NCI-H128 (cell line): Measurements from ENCODE around the gene SAMM50.

Experiments
- DNase-seq: peaks from one replicate; lab custom pipeline; 2025; ENCODE audit not compliant: unreplicated experiment; lab: John Stamatoyannopoulos, UW

Gene SAMM50

DNA sequence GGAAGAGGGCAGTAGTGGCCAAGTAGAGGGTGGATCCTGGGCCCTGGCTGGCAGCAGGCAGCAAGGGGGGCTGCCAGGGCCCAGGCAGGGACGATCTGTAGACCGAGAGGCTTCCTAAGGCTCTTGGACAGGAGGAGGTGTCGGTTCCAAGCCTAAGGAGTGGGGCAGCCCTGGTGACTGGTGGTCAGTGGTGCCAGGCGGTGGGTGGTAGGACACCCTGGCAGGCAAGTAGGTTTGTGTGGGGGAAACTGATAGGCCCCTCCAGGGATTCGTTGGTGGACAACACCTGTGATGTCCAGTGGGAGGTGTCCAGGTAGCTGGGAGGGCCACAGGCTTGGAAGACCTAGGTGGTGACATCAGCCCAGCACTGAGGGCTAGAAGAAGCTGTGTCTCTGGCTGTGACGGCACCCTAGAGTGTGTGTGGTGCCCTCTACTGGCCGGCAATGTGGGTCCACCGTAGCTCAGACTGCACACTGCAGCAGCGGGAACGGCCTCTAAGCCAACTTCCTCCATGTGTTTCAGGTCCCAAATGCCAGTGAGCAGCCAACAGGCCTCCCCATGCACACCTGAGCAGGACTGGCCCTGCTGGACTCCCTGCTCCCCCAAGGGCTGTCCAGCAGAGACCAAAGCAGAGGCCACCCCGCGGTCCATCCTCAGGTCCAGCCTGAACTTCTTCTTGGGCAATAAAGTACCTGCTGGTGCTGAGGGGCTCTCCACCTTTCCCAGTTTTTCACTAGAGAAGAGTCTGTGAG lies 9.4 kb upstream of the SAMM50 start:
- no peak for DNase-seq

DNA sequence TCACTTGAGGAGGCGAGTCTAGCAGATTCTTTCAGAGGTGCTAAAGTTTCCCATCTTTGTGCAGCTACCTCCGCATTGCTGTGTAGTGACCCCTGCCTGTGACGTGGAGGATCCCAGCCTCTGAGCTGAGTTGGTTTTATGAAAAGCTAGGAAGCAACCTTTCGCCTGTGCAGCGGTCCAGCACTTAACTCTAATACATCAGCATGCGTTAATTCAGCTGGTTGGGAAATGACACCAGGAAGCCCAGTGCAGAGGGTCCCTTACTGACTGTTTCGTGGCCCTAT lies 8.9 kb upstream of the SAMM50 start:
- DNase-seq: no peak

DNA sequence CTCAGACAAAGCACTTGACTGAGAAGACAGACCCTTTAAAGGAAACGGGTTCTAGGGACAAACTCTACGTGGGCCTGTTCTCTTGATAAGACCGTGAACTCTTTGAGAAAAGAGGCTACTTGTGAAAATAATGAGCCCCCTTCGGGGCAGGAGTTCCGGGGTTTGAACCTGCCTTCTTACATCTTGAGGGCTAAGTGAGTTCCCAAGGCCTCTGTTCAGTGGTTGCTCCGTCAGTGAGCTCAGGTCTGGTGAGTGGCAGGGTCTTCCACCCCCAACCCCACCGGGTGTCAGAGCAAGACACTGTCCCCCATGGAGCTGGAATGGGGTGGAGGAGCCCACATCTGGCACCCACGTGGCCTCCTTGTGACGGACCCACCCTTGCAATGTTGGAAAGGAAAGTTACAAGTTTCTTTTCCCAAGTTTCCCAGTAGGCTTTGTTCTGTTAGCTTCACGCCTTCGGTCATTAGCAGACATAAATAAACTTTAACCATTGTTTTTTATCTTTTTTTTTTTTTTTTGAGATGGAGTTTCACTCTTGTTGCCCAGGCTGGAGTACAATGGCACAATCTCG lies 6.3 kb upstream of the SAMM50 start:
- no peak for DNase-seq

DNA sequence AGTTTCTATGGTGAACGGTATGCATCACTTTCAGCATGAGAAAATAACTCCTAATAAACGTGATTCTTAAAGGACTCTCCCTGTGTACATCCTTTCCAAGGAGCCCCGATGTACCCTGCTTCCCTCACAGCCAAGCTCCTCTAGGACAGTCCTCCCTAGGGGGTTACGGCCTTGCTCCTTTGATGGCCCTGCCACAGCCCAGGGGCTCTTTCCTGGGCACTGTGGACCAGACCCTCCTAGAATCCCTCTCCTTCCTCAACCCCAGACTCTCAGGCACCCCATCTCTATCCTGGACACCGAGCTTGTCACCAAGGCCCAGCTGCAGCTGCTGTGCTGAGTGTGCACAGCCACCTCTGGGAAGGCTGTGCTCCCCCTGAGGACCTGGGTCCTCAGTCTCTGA lies 3.9 kb upstream of the SAMM50 start:
- no peak for DNase-seq

DNA sequence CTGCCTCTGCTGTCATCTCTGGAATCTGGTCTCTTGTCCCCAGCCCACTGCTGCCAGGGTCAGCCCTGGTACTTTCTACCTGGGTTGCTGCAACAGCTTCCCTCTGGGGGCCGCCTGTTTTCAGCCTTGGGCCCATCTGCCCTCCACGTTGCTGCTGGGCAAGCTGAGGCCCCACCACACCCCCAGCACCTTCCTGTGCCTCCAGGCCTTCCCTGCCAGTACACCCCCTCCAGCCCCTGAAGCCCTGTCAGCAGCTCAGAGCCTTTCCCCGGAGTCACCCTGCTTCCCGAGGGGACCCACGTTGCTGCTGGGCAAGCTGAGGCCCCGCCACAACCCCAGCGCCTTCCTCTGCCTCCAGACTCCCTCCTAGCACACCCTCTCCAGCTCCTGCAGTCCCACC lies 3.3 kb upstream of the SAMM50 start:
- no peak for DNase-seq

DNA sequence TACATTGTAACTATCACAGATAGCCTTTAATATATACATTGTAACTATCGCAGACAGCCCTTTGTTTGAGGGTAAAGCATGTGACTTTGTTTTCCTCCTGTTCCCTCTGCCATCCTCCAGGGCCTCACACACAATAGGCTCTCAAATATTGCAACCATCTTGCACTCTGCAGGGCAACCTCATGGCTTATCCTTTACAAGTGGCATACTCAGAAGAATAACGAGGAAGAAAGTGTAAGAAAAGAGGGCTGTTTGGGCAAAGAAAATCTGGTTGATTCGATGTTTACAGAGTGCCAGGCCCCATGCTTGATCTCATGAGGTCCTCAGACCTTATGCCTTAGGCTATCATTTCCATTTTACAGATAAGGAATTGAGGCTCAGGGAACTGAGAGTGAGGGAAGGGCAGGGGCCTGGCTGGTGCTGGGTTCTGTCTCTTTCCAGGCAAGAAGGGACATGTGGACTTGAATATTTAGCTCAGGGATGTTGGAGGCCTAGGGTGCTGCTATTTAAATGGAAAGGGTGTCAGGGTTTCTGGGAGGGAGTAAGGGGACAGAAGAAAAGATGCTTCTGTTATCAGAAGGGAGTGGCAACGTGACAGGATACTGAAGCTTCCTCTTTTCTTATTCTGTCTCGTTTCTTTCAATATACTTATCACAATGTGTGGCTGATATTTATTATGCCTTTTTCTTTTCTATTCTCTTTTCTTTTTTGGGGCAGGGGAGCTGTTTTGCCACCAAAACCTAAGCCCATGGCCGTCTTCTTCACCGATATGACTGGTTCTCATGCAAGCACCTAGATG lies 1.1 kb upstream of the SAMM50 start:
- no peak for DNase-seq

DNA sequence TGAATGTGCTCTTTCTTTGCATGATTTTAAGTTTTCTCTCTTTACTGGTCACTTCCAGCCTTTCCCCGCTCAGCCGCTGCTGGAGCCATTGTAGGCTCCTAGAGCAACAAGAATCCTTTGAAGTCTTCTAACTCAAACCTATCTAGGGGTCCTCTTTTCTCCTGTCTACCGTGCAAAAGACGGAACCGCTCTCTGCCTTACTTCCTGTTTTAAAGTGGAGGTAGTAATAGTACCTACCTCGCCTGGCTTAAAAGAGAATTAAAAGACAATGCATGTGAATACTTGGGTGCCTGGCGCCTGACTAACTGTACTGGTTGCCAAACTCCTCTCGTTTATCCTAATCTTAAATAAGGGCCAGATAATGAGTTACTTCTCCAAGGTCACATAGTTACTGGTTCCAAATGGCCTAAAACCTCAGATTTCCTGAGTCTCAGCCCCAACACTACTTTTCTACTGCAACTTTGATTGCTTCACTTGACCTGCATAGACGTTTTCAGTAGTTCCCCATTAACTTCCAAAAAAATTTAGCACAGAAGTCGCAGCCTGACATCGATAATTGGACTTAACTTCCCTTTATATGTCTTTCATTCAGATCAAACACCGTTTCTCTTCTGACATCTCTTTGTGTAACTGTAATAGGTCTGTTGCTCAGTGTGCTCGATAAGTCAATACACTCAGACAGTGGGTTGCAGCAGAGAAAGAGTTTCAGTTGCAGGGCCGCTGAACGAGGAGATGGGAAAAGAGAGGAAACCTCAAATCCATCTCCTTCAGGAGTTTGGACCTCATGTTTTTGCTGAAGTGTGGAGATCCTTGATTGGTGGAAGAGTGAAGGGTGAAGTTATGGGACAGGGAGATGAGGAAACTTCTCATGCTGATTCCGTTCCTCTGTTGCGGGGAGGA lies 891 bp downstream of the SAMM50 start:
- DNase-seq: no peak

DNA sequence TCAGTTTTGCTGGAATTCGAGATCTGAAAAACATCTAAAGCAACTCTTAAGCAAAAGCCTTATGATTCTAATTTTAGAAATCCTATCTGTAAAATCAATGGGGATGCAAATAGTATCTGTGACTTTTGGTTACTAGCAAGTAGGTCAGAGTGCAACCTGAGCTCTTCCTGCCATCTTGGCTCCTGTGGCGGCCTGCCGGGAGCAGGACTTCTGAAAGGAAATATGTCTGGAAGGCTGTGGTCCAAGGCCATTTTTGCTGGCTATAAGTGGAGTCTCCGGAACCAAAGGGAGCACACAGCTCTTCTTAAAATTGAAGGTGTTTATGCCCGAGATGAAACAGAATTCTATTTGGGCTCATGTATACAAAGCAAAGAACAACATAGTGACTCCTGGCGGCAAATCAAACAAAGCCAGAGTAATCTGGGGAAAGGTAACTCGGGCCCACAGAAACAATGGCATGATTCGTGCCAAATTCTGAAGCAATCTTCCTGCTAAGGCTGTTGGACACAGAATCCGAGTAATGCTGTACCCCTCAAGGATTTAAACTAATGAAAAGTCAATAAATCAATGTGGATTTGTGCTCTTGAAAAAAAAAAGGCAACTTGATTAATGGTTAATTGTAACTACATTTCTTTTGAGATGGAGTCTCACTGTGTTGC lies 1.7 kb downstream of the SAMM50 start:
- DNase-seq: no peak

DNA sequence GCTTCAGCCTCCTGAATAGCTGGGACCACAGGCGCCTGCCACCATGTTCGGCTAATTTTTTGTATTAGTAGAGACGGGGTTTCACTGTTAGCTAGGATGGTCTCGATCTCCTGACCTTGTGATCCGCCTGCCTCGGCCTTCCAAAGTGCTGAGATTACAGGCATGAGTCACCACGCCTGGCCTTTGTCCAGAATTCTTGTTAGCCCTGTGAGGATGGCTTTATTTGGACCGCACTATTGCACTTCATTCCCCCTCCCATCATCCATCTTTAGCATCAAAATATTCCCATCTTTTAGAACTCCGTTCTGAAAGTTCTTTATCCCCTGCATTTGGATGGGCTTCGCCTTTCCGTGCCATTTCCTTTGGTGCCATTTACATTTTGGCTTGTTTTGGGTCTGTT lies 2.6 kb downstream of the SAMM50 start:
- DNase-seq: no peak

DNA sequence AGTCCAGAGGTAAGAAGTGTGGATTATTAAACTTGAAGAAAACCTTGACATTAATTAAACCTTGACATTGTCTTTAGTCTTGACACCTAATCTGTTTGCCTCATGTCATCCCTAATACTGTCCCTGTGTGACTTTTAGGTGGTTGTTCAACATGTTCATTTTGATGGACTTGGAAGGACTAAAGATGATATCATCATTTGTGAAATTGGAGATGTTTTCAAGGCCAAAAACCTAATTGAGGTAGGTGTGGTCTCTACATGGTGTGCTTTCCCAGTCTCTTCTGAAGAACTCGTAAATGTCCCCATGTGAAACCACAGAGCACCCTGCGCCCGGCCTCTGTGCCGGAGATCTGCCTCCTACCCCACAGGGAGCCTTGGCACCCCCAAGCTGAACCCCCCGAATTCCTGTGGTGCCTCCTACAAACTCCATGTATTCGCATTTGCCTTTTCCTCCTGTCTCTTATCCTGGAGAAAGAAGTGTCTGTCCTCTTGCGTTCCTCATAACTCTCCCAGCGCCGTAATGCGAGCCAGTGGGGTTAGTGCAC lies 9.1 kb downstream of the SAMM50 start:
- DNase-seq: no peak

DNA sequence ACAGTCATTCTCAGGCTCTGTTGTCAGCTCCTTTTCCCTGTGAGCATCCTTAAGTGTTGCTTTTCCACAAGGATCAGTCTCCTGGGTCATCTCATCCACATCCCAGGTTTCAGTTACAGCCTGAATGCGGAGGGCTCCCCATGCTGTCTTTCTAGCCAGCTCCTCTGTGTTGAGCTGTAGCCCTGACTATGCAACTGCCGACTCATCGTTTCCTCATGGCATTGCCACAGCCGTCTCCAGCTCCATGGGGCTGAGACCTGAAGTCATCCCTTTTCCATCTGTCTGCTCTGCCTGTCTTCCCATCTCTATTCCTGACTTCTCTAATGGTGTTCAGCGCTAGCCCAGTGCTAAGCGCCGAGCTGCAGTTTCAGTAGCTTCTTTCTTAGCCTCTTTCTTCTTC lies 11.8 kb downstream of the SAMM50 start:
- no peak for DNase-seq

DNA sequence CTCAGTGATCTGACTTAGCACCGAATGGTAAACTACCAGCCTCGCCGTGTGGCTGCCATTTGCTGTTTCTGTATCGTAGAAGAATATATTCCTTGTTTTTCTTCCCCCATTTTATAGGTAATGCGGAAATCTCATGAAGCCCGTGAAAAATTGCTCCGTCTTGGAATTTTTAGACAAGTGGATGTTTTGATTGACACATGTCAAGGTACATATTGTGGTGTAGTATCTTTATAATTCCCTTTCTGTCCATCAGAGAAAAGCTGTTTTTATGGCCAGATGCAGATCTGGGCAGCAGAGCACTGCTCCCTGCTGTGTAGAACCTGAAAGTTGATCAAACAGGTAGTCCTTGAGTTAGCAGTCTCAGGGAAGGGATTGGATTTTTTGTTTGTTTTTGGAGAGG lies 13.4 kb downstream of the SAMM50 start:
- no peak for DNase-seq

DNA sequence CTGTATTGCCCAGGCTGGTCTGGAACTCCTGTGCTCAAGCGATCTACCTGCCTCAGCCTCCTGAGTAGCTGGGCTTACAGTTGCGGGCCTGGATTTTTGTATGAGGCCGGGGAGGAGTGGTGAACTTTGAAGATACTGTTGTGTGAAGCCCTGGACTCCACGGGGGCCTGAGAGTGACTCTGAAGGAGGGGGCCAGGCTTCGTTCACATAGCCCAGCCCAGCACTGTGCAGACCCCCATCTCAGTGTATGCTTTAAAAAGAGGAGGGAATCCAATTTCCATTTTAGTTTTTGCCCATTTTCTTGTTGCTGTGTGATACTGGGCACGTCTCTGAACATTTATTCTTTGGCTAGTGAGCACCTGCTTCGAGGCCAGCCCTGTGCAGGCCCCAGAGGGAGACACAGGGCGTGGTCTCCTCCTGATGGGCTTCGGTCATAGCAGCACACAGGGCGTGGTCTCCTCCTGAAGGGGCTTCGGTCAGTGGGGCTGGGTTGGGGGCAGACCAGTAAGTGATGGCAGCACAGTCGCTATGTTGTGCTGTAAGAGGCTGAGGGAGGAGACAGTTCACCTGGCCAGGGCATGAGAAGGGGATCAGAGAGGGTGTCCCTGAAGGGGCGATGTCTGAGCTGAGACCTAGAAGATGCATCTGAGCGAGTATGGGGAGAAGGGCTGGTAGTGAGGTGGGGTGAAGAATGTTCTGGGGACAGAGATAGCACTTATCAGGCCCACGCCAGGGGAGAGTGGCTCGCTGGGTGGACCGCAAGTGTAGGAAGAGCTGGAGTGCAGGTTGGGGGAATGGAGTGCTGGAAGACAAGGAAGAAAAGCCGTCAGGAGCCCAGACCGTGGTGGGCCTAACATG lies 14.0 kb downstream of the SAMM50 start:
- DNase-seq: no peak

DNA sequence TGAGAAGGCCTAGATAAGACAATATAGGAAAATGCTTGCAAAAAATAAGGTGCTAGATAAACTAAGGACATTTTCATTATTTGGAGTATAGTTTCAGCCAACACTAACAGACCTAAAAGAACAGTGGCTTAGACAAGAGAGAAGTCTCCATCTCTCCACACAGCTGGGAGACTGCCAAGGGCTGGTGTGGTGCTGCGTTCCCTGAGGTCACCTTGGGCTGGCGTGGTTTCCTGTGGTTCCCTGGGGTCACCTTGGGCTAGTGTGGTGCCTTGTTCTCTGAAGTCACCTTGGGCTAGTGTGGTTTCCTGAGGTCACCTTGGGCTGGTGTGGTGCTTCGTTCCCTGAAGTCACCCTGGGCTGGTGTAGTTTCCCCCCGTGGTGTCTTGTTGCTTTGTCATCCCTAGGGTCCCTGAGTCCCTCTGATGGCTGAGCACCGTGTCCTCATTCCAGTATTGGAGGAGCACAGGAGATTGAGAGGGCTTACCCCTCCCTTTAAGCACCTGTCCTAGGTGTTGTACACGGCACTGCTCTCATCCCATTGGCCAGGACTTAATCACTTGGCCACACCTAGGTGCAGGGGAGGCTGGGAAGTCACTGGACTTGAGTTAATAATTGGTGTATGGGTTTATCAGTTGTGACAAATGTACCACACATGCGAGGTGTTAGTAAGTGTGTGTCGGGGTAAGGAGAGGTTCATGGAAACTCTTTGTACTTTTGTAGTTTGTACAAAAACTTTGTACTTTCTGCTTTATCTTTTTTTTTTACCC lies 14.9 kb downstream of the SAMM50 start:
- no peak for DNase-seq

DNA sequence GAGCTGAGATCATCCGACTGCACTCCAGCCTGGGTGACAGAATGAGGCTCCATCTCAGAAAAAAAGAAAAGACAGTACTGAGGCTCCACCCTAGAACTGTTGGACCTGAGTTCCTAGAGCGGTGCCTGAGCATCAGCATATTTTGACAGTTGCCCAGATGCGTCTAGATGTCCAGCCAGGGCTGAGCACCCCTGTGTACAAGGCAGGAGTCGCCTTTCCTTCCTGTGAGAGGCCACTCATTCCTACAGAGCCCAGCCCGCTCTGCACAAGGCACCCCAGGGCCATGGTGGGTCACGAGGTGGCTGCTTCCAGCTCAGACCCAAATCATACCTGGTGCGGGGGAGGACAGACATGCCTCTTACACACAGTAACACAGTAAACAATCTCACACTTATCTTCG lies 15.9 kb downstream of the SAMM50 start:
- DNase-seq: no peak

DNA sequence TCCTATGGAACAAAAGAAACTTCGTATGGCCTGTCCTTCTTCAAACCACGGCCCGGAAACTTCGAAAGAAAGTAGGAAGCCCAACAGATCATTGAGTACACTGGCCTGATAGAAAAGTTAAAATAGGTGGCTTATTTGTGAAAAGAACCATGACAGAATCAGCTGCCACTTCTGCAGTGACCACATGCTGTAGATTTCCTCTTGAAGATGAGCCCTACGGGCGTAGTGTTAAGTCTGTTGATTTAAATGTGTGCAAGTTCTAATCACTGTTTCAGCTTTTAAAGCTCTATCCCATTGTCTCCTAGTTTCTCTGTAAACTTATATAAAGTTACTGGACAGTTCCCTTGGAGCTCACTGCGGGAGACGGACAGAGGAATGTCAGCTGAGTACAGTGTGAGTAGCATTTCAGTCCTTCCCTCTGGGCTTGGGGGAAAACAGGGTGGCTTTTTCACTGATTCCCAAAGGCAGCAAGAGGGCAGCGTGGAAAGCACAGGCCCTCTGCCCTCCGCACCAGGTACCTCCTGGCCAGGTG lies 17.8 kb downstream of the SAMM50 start:
- no peak for DNase-seq

DNA sequence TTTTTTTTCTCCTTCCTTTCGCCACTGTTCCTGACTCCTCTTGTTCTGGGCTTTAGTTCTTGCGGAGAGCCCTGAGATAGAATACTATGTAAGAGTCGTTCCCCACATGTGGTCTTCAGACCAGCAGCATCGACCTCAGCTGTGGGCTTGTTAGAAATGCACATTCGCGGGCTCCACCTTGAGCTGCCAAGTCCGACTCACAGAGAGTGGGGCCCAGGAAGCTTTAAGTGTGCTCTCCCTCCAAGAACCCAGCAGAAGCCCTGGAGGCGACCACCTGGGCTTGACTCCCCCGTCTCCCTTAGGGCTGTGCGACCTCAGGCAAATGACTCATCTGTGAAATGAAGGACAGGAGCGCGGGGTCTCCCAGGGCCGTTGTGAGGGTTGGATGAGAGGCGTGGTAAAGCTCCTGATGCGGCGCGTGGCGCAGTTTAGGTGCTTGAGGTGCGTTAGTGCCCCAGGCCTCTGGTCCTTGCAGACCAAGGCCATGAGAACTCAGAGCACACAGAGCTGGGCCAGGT lies 18.8 kb downstream of the SAMM50 start:
- no peak for DNase-seq

DNA sequence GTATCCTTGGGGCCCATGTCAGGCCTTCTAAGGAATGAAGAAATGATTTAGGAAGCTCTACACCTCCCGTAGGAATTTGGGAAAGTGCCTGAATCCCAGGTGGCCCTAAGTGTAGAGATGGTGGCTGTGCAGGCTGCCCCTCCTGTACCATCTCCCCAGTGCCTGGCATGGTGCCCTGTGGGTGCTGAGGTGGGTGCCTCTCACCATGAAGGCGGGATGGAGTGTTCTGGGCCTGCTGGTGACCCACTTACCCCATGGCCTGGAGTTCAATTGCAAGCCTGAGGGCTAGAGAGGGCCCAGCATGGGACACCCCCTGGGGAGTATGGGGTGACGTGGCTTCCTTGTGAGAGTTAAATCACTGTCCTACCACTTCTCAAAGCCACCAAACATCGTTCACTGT lies 19.8 kb downstream of the SAMM50 start:
- no peak for DNase-seq
